Stomach (tissue), 4 donors: ENCODE data around the gene TRAF7.

Source experiments
- EP300 ChIP-seq: sonication (generic); formaldehyde crosslinking; IDR thresholded peaks from one replicate; pipeline ENCODE4 v1.6.1; 2017; ENCODE audit warnings: antibody characterized with exemption
- POLR2A ChIP-seq, 4 donors: fragments of 450-650 bp; IDR thresholded peaks; one replicate each; pipeline ENCODE4 v1.6.1; 2016; ENCODE audit warnings: antibody characterized with exemption in 4 of 4, control low read depth in 2 of 4, mild to moderate bottlenecking in 1 of 4, moderate library complexity in 1 of 4
- POLR2AphosphoS5 ChIP-seq, 3 donors: sonication (generic); formaldehyde crosslinking; IDR thresholded peaks; one replicate each; pipeline ENCODE4 v1.6.1; 2016; ENCODE audit warnings: antibody characterized with exemption in 3 of 3
- TF ChIP-seq, protein P1 (sequence below), 7 experiments: fragments of 450-650 bp in 4 of 7; fragments of 200-600 bp in 3 of 7; sonication (generic) in 3 of 7; IDR thresholded peaks; one replicate each; pipeline ENCODE4 v1.5.1; 2016 to 2019; ENCODE audit warnings: antibody characterized with exemption in 7 of 7, control low read depth in 2 of 7, mild to moderate bottlenecking in 1 of 7

DNA sequence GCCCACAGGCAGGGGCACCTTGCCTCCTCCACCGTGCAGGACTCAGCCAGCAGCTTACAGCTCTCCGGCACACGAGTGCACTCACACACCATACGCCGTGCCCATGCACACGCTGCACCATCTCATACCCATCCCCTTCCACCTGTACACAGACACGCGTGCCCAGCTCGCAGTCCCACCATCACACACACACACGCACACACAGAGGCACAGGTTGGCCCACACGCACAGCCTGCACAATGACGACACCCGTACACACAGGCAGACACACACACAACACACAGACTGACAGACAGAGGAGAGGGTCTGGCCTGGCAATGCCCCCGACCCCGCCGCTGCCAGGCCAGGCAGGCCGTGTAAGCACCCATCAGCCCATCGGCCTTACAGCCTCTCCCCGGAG is 28.8 kb downstream of the TRAF7 start:
- TF ChIP-seq EP300 (no peak), POLR2A (IDR thresholded peaks at IDR 0.05) (no peak), POLR2AphosphoS5 (IDR thresholded peaks at IDR 0.05) (no peak)
- TF ChIP-seq, protein P1, sequence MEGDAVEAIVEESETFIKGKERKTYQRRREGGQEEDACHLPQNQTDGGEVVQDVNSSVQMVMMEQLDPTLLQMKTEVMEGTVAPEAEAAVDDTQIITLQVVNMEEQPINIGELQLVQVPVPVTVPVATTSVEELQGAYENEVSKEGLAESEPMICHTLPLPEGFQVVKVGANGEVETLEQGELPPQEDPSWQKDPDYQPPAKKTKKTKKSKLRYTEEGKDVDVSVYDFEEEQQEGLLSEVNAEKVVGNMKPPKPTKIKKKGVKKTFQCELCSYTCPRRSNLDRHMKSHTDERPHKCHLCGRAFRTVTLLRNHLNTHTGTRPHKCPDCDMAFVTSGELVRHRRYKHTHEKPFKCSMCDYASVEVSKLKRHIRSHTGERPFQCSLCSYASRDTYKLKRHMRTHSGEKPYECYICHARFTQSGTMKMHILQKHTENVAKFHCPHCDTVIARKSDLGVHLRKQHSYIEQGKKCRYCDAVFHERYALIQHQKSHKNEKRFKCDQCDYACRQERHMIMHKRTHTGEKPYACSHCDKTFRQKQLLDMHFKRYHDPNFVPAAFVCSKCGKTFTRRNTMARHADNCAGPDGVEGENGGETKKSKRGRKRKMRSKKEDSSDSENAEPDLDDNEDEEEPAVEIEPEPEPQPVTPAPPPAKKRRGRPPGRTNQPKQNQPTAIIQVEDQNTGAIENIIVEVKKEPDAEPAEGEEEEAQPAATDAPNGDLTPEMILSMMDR (IDR thresholded peaks at IDR 0.05) = no peak
